ENCODE results near the gene LPO.

Gene LPO

DNA sequence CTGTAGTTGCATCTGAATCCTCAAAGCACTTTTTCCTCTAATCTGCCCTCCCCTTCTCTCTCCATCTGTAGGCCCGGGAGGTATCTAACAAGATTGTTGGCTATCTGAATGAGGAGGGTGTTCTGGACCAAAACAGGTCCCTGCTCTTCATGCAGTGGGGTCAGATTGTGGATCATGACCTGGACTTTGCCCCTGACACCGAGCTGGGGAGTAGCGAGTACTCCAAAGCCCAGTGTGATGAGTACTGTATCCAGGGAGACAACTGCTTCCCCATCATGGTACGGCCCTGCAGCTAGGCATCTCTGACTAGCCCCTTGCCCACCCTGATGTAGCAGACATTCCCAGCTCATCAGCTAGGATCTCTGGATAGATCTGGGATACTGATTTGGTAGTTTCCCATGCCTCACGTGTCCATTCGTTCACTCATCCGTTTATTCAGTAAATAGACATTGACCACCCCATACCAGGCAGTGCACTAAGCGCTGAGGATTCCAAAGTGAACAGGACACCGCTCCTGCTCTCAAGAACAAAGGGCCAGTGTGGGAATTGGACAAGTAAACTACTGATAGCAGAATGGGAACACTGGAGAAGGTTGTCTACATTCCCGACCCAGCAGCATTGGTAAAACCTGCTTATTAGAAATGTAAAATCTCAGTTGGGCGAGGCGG lies 12.1 kb downstream of the LPO start:
- no peak overlapping the region for H3K4me3 ChIP-seq (ENCODE audit: control insufficient read depth, low read depth, low read length)
- DNase-seq (ENCODE audit: low read depth), result no peak

DNA sequence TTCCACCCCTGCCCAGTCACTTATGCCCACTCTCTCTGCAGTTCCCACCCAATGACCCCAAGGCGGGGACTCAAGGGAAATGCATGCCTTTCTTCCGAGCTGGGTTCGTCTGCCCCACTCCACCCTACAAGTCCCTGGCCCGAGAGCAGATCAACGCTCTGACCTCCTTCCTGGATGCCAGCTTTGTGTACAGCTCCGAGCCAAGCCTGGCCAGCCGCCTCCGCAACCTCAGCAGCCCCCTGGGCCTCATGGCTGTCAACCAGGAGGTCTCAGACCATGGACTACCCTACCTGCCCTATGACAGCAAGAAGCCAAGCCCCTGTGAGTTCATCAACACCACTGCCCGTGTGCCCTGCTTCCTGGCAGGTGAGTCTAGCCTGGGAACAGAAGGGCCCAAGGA lies 13.8 kb downstream of the LPO start:
- DNase-seq (ENCODE audit: low read depth), result no peak
- TF ChIP-seq, protein P1, sequence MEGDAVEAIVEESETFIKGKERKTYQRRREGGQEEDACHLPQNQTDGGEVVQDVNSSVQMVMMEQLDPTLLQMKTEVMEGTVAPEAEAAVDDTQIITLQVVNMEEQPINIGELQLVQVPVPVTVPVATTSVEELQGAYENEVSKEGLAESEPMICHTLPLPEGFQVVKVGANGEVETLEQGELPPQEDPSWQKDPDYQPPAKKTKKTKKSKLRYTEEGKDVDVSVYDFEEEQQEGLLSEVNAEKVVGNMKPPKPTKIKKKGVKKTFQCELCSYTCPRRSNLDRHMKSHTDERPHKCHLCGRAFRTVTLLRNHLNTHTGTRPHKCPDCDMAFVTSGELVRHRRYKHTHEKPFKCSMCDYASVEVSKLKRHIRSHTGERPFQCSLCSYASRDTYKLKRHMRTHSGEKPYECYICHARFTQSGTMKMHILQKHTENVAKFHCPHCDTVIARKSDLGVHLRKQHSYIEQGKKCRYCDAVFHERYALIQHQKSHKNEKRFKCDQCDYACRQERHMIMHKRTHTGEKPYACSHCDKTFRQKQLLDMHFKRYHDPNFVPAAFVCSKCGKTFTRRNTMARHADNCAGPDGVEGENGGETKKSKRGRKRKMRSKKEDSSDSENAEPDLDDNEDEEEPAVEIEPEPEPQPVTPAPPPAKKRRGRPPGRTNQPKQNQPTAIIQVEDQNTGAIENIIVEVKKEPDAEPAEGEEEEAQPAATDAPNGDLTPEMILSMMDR (IDR thresholded peaks at IDR 0.05; ENCODE audit: control insufficient read depth, insufficient read depth, low read depth, low read length, missing control alignments), result no peak
- H3K4me3 ChIP-seq (ENCODE audit: control insufficient read depth, low read depth, low read length), result no peak overlapping the region

More for the DNA sequence above, 12.1 kb downstream of the LPO start:
- TF ChIP-seq, protein P1 (IDR thresholded peaks at IDR 0.05; ENCODE audit: control insufficient read depth, insufficient read depth, low read depth, low read length, missing control alignments), result no peak

DNA sequence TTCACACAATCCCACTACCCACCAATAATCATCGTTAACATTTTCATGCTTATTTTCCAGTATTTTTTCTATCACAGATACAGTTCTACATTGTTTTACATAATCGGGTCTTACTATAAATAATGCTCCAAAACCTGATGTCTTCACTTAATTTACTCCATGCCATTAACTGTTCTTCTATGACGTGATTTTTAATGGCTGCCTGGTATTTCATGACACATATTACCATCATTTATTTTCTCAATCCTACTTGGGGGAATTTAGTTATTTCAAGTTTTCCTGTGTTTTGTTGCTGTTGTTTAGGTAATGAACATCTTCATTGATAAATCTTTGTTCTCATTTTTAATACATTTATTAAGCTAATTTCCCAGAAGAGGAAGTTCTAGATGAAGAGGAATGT lies 14.7 kb downstream of the LPO start:
- H3K4me3 ChIP-seq (ENCODE audit: control insufficient read depth, low read depth, low read length), result no peak overlapping the region
- no peak for DNase-seq (ENCODE audit: low read depth)
- TF ChIP-seq, protein P1 (IDR thresholded peaks at IDR 0.05; ENCODE audit: control insufficient read depth, insufficient read depth, low read depth, low read length, missing control alignments), result no peak

DNA sequence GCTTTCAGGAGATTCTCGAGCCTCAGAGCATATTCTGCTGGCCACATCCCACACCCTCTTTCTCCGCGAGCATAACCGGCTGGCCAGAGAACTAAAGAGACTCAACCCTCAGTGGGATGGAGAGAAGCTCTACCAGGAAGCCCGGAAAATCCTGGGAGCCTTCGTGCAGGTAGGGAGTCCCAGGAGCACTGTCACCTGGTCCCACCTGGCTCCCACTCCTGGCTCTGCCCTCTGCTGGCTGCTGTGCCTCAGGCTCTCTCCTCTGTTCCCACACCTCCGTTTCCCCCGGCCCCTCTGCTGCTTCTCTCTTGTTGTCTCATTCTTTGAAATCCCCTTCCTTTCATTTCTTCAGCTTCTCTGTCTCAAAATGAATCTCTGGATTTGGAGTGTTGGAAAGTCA lies 16.4 kb downstream of the LPO start:
- H3K4me3 ChIP-seq (ENCODE audit: control insufficient read depth, low read depth, low read length), result no peak overlapping the region
- no peak for DNase-seq (ENCODE audit: low read depth)
- TF ChIP-seq, protein P1 (IDR thresholded peaks at IDR 0.05; ENCODE audit: control insufficient read depth, insufficient read depth, low read depth, low read length, missing control alignments), result no peak

DNA sequence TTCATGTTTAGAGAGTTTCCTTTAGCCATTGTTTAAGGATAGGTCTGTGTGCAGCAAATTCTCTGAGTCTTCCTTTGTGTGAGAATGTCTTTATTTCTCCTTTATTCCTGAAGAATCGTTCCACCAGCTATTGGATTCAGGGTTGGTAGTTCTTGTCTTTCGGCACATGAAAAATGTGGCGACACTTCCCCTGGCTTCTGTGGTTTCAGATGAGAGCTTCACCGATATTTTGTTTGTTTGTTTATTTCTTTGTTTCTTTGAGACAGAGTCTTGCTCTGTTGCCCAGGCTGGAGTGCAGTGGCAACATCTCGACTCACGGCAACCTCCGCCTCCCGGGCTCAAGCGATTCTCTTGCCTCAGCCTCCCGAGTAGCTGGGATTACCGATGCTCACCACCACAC lies 23.8 kb downstream of the LPO start:
- no peak overlapping the region for H3K4me3 ChIP-seq (ENCODE audit: control insufficient read depth, low read depth, low read length)
- TF ChIP-seq, protein P1 (IDR thresholded peaks at IDR 0.05; ENCODE audit: control insufficient read depth, insufficient read depth, low read depth, low read length, missing control alignments), result no peak
- DNase-seq (ENCODE audit: low read depth), result no peak

DNA sequence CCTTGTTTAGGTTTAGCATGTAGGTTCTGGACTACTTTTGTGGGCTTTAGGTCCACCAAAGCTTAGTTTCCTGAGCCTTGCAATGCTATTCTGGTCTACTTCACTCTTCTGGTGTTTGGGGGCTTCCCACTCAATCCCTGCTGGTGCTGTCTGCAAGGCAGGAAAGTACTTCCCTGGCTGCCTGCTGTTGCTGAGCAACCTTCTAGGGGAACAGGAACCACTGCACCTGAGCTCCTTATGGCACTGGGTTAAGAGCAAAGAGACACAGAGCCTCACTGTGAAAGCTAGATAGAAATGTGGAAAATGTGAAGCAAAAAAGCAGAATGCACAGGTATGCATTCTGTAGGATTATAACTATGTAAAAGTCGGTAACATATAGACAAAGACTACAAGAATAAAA lies 25.4 kb downstream of the LPO start:
- TF ChIP-seq, protein P1 (IDR thresholded peaks at IDR 0.05; ENCODE audit: control insufficient read depth, insufficient read depth, low read depth, low read length, missing control alignments), result no peak
- H3K4me3 ChIP-seq (ENCODE audit: control insufficient read depth, low read depth, low read length), result no peak overlapping the region
- DNase-seq (ENCODE audit: low read depth), result no peak

All from AG09309 (cell line).